NT2/D1 (cell line): ENCODE measurements around the gene WDR20.

ENCODE experiments used
- DNase-seq: peaks from one replicate; pipeline ENCODE4 v3.0.0-alpha.2; 2011; ENCODE audit warnings: low read depth, low spot score
- H3K27me3 ChIP-seq: 2 replicates; pipeline ENCODE4 v1.6.0; 2011; ENCODE audit warnings: mild to moderate bottlenecking; ENCODE audit not compliant: insufficient read length, insufficient read depth
- H3K36me3 ChIP-seq: 2 replicates; pipeline ENCODE4 v1.6.1; 2011; ENCODE audit warnings: mild to moderate bottlenecking, low read length, mixed read lengths; ENCODE audit not compliant: insufficient read depth, insufficient read length
- H3K4me1 ChIP-seq: 2 replicates; pipeline ENCODE4 v1.5.1; 2011; ENCODE audit not compliant: insufficient read depth, insufficient read length
- H3K4me3 ChIP-seq: 2 replicates; pipeline ENCODE4 v1.5.1; 2011; ENCODE audit warnings: low read depth; ENCODE audit not compliant: insufficient read length
- H3K9ac ChIP-seq: 2 replicates; pipeline ENCODE4 v1.6.0; 2011; ENCODE audit warnings: low read depth; ENCODE audit not compliant: insufficient read length
- H3K9me3 ChIP-seq: 2 replicates; pipeline ENCODE4 v1.5.1; 2011; ENCODE audit warnings: mild to moderate bottlenecking, low read length; ENCODE audit not compliant: insufficient read depth
- SUZ12 ChIP-seq: IDR thresholded peaks from 2 replicates; pipeline ENCODE4 v1.6.1; 2011; ENCODE audit not compliant: insufficient read length, insufficient read depth; ENCODE audit errors: extremely low read depth
- YY1 ChIP-seq: IDR thresholded peaks from 2 replicates; pipeline ENCODE4 v1.6.1; 2011; ENCODE audit not compliant: insufficient read length, insufficient read depth
- ZNF274 ChIP-seq: IDR thresholded peaks from 2 replicates; pipeline ENCODE4 v1.6.1; 2011; ENCODE audit warnings: mild to moderate bottlenecking, low read depth, low read length

WDR20 gene

GRCh38 chr14:102197317-102197853, 57.7 kb downstream of the WDR20 start:
- Histone ChIP-seq H3K27me3 (no peaks in the 10 kb centered on the region), H3K9me3 (no peaks in the 10 kb centered on the region), H3K9ac (no peak overlapping the region), H3K36me3 (peaks cover 42% of the 10 kb centered on the region), H3K4me3 (no peak overlapping the region), H3K4me1 (peaks cover 4% of the 10 kb centered on the region)
- no peak for DNase-seq
- TF ChIP-seq SUZ12 (no peak), ZNF274 (no peak), YY1 (no peak)

- H3K9ac ChIP-seq: no peak overlapping the region
- peaks cover 53% of the 10 kb centered on the region for H3K36me3 ChIP-seq
- H3K27me3 ChIP-seq: no peaks in the 10 kb centered on the region
- H3K4me3 ChIP-seq: no peak overlapping the region
- no peaks in the 10 kb centered on the region for H3K9me3 ChIP-seq
- TF ChIP-seq SUZ12: no peak
- TF ChIP-seq ZNF274: no peak
- TF ChIP-seq YY1: no peak
- DNase-seq: no peak
- H3K4me1 ChIP-seq: peaks cover 4% of the 10 kb centered on the region
Observed at GRCh38 chr14:102200690-102201352, 61.1 kb downstream of the WDR20 start.

- no peak for TF ChIP-seq YY1
- TF ChIP-seq ZNF274: no peak
- TF ChIP-seq SUZ12: no peak
- peaks cover 50% of the 10 kb centered on the region for H3K36me3 ChIP-seq
- no peak overlapping the region for H3K4me3 ChIP-seq
- H3K27me3 ChIP-seq: no peaks in the 10 kb centered on the region
- H3K4me1 ChIP-seq: peaks cover 4% of the 10 kb centered on the region
- DNase-seq: no peak
- no peaks in the 10 kb centered on the region for H3K9me3 ChIP-seq
- no peak overlapping the region for H3K9ac ChIP-seq
Observed at GRCh38 chr14:102201353-102201738, 61.6 kb downstream of the WDR20 start.

GRCh38 chr14:102201776-102202175, 62.1 kb downstream of the WDR20 start:
- no peak overlapping the region for H3K4me3 ChIP-seq
- peaks cover 4% of the 10 kb centered on the region for H3K4me1 ChIP-seq
- no peak for TF ChIP-seq YY1
- TF ChIP-seq SUZ12: no peak
- TF ChIP-seq ZNF274: no peak
- H3K27me3 ChIP-seq: no peaks in the 10 kb centered on the region
- H3K9me3 ChIP-seq: no peaks in the 10 kb centered on the region
- no peak for DNase-seq
- H3K36me3 ChIP-seq: peaks cover 49% of the 10 kb centered on the region
- H3K9ac ChIP-seq: no peak overlapping the region

- DNase-seq: no peak
- H3K27me3 ChIP-seq: no peaks in the 10 kb centered on the region
- H3K9me3 ChIP-seq: no peaks in the 10 kb centered on the region
- no peak overlapping the region for H3K4me3 ChIP-seq
- TF ChIP-seq SUZ12 (no peak), YY1 (no peak), ZNF274 (no peak)
- H3K36me3 ChIP-seq: peaks cover 43% of the 10 kb centered on the region
- H3K4me1 ChIP-seq: peaks cover 4% of the 10 kb centered on the region
- no peak overlapping the region for H3K9ac ChIP-seq
Observed at GRCh38 chr14:102202944-102203343, 63.2 kb downstream of the WDR20 start.

GRCh38 chr14:102203382-102203781, 63.7 kb downstream of the WDR20 start:
- no peaks in the 10 kb centered on the region for H3K27me3 ChIP-seq
- no peak for TF ChIP-seq SUZ12
- no peak for TF ChIP-seq ZNF274
- no peak for TF ChIP-seq YY1
- H3K4me1 ChIP-seq: peaks cover 4% of the 10 kb centered on the region
- H3K36me3 ChIP-seq: peaks cover 45% of the 10 kb centered on the region
- DNase-seq: no peak
- H3K9me3 ChIP-seq: no peaks in the 10 kb centered on the region
- H3K4me3 ChIP-seq: no peak overlapping the region
- no peak overlapping the region for H3K9ac ChIP-seq

- H3K4me1 ChIP-seq: peaks cover 4% of the 10 kb centered on the region
Observed at GRCh38 chr14:102205560-102205959, 65.9 kb downstream of the WDR20 start.

More at GRCh38 chr14:102205560-102205959, 65.9 kb downstream of the WDR20 start:
- H3K36me3 ChIP-seq: peaks cover 44% of the 10 kb centered on the region
- no peak for DNase-seq
- no peak overlapping the region for H3K4me3 ChIP-seq
- no peaks in the 10 kb centered on the region for H3K9me3 ChIP-seq
- no peak overlapping the region for H3K9ac ChIP-seq
- TF ChIP-seq YY1 (no peak), SUZ12 (no peak), ZNF274 (no peak)
- no peaks in the 10 kb centered on the region for H3K27me3 ChIP-seq
